Muscle layer of duodenum (tissue), 2 donors: Measurements from ENCODE around the gene PDCD1.
A peak's percentile ranks its signal among the peaks of the same experiment; 100 is the strongest.
"Not testable (repeated sequence)": the region's sequence is repeated elsewhere in the genome, so short reads cannot be mapped to it uniquely, and the experiment has no call there.

Experiments
- H3K27ac ChIP-seq: one replicate; pipeline ENCODE4 v1.7.0; 2013; ENCODE audit warnings: mild to moderate bottlenecking, low read length
- H3K27me3 ChIP-seq: one replicate; pipeline ENCODE4 v1.7.0; 2013; ENCODE audit warnings: low read depth, mild to moderate bottlenecking, control low read depth, low read length
- H3K36me3 ChIP-seq, 2 donors: one replicate each; pipeline ENCODE4 v1.7.0; 2013; ENCODE audit warnings: low read length in 2 of 2, control low read depth in 1 of 2, mild to moderate bottlenecking in 1 of 2; ENCODE audit not compliant: insufficient read depth in 2 of 2, control insufficient read depth in 1 of 2
- H3K4me1 ChIP-seq, 2 donors: one replicate each; pipeline ENCODE4 v1.7.0; 2013; ENCODE audit warnings: low read length in 2 of 2, mild to moderate bottlenecking in 2 of 2, control low read depth in 1 of 2, moderate library complexity in 1 of 2; ENCODE audit not compliant: insufficient read depth in 2 of 2, control insufficient read depth in 1 of 2
- H3K4me3 ChIP-seq, 2 donors: one replicate each; pipeline ENCODE4 v1.7.0; 2013; ENCODE audit warnings: low read length in 2 of 2, low read depth in 1 of 2, mild to moderate bottlenecking in 1 of 2
- H3K9me3 ChIP-seq, 2 donors: one replicate each; pipeline ENCODE4 v1.7.0; 2013; ENCODE audit warnings: low read length in 2 of 2, control low read depth in 1 of 2, mild to moderate bottlenecking in 1 of 2; ENCODE audit not compliant: control insufficient read depth in 1 of 2
- donor health status: healthy.

Gene PDCD1

GRCh38 chr2:241885291-241885945, 26.7 kb upstream of the PDCD1 start:
- no peak overlapping the region for H3K4me3 ChIP-seq
- H3K4me1 ChIP-seq = peaks cover 0 to 16% of the 10 kb centered on the region in 2 donors
- H3K27ac ChIP-seq = no peak overlapping the region
- no peaks in the 10 kb centered on the region for H3K27me3 ChIP-seq
- peaks cover 0 to 5% of the 10 kb centered on the region in 2 donors for H3K36me3 ChIP-seq
- H3K9me3 ChIP-seq = peaks cover 0 to 8% of the 10 kb centered on the region in 2 donors

DNA sequence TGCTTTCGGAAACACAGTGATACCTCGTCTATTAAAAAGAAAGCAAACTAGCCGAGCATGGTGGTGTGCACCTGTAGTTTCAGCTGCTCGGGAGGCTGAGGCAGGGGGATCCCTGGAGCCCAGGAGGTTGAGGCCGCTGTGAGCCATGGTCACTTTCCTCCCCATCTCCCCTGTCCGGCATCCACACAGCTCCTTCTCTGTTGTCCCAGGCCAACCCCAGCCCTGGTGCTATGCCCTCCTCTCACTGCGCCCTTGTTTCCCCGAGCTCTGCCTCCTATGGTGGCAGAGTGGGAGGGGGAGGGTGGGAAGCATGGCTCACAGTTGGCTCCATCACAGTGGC, 26.2 kb upstream of the PDCD1 start:
- H3K9me3 ChIP-seq = peaks cover 0 to 8% of the 10 kb centered on the region in 2 donors
- no peak overlapping the region for H3K27ac ChIP-seq
- H3K4me3 ChIP-seq = no peak overlapping the region
- H3K36me3 ChIP-seq = peaks cover 0 to 5% of the 10 kb centered on the region in 2 donors
- no peaks in the 10 kb centered on the region for H3K27me3 ChIP-seq
- peaks cover 0 to 16% of the 10 kb centered on the region in 2 donors for H3K4me1 ChIP-seq

DNA sequence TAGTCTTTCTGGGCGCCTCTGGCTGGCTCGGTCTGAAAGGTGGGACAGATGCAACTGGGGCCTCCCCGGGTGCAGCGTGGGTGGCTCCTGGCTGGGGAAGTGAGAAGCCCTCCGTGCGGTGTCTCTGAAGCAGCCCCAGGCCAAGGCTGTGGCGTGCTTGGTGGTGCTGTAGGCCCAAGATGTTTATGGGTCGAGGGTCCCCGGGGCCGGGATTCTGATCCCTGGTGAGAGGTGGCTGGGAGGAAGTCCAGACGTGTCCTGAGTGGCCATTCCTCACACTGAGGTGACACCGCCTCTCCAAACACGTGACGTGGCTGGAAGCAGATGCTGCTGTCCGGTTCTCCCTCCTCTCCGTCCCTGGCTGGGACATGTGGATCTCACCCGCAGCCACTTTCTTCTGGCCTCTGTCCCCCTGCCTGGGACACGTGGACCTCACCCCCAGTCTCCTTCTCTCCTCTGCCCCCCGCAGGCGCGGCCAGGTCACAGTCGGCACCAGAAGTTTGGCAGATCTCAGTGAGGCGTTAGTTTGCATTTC, 23.5 kb upstream of the PDCD1 start:
- Histone ChIP-seq H3K27ac (no peak overlapping the region), H3K9me3 (peaks cover 0 to 4% of the 10 kb centered on the region in 2 donors), H3K27me3 (no peaks in the 10 kb centered on the region), H3K4me1 (peaks cover 0 to 16% of the 10 kb centered on the region in 2 donors), H3K4me3 (peak overlapping the region; percentile 21 to 81), H3K36me3 (peaks cover 0 to 4% of the 10 kb centered on the region in 2 donors)

- Histone ChIP-seq H3K36me3 (no peaks in the 10 kb centered on the region), H3K9me3 (no peaks in the 10 kb centered on the region), H3K27ac (no peak overlapping the region), H3K27me3 (no peaks in the 10 kb centered on the region), H3K4me3 (peak overlapping the region; percentile 61 to 81), H3K4me1 (peaks cover 0 to 16% of the 10 kb centered on the region in 2 donors)
These were observed 21.8 kb upstream of the PDCD1 start for GRCh38 chr2:241880311-241881073.

- H3K27ac ChIP-seq = no peak overlapping the region
- no peaks in the 10 kb centered on the region for H3K27me3 ChIP-seq
- H3K4me3 ChIP-seq = no peak overlapping the region
- no peaks in the 10 kb centered on the region for H3K9me3 ChIP-seq
- peaks cover 0 to 16% of the 10 kb centered on the region in 2 donors for H3K4me1 ChIP-seq
- H3K36me3 ChIP-seq = no peaks in the 10 kb centered on the region
These were observed 20.6 kb upstream of the PDCD1 start for GRCh38 chr2:241879326-241879725.

- Histone ChIP-seq H3K4me1 (peaks cover 0 to 16% of the 10 kb centered on the region in 2 donors), H3K9me3 (no peaks in the 10 kb centered on the region), H3K36me3 (no peaks in the 10 kb centered on the region), H3K4me3 (no peak overlapping the region), H3K27ac (no peak overlapping the region), H3K27me3 (no peaks in the 10 kb centered on the region)
These were observed 19.6 kb upstream of the PDCD1 start for GRCh38 chr2:241877989-241878970.

DNA sequence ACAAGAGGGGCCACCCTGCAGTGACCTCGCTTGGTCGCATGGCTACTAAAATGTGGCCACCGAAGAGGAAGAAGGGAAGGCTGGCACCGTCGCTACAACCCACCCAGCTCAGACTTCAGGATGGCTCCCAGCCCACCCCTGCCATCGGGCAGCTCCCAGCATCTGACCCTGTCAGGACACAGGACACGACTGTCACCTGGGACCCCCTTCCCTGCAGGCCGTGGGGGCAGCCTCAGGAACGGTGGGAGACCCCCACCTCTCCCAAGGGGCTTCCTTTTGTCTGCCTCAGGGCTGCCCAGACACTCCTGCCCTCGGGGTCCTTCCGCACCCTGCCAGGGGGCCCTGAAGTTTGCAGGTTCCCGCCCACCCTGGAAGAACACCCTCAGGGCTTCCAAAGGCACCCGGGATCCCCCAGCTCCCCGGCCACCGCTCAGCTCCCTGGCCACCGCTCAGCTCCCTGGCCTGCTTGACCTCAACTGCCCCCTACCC, 18.5 kb upstream of the PDCD1 start:
- Histone ChIP-seq H3K27me3 (no peaks in the 10 kb centered on the region), H3K4me3 (no peak overlapping the region), H3K9me3 (no peaks in the 10 kb centered on the region), H3K27ac (no peak overlapping the region), H3K36me3 (no peaks in the 10 kb centered on the region), H3K4me1 (peaks cover 0 to 8% of the 10 kb centered on the region in 2 donors)

DNA sequence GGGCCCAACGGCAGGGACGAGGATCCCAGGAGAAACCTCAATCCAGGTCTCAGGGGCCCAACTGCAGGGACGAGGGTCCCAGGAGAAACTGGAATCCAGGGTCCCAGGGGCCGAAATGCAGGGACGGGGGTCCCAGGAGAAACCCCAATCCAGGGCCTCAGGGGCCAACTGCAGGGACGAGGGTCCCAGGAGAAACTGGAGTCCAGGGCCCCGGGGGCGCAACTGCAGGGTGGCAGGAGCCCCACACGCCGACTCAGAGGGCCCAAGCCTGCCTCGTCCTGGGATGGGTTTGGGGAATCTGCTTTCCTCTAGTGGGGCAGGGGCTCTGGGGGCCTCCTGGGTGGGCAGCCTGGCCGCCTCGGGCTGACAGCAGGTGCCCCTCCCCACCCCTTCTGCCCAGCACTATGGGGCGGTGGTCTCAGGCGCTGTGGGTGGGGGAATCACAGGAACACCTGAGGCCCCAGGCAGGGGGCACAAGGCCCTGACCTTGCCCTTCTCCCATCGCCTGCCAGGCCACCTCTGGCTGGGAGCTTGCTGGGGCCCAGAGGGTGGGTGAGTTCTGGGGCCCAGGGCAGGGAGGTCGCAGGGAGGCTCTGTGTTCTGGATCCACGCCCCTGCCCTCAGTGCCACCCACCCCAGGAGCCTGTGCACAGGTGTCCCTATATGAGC, 18.0 kb upstream of the PDCD1 start:
- no peaks in the 10 kb centered on the region for H3K27me3 ChIP-seq
- H3K27ac ChIP-seq = no peak overlapping the region
- H3K36me3 ChIP-seq = no peaks in the 10 kb centered on the region
- peaks cover 0 to 2% of the 10 kb centered on the region in 2 donors for H3K4me1 ChIP-seq
- H3K4me3 ChIP-seq = no peak overlapping the region
- no peaks in the 10 kb centered on the region for H3K9me3 ChIP-seq

DNA sequence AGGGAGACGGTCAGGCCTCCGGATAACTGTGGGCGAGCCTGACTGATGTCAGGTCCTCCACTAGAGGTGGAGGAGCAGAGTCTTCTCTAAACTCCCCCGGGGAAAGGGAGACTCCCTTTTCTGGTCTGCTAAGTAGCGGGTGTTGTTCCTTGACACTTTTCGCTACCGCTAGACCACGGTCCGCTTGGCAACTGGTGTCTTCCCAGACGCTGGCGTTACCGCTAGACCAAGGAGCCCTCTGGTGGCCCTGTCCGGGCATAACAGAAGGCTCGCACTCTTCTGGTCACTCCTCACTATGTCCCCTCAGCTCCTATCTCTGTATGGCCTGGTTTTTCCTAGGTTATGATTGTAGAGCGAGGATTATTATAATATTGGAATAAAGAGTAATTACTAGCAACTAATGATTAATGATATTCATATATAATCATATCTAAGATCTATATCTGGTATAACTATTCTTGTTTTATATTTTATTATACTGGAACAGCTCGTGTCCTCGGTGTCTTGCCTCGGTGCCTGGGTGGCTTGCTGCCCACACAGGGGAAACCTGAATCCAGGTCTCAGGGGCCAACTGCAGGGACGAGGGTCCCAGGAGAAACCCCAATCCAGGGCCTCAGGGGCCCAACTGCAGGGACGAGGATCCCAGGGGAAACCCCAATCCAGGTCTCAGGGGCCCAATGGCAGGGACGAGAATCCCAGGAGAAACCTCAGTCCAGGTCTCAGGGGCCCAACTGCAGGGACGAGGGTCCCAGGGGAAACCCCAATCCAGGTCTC, 17.2 kb upstream of the PDCD1 start:
- H3K4me1 ChIP-seq, H3K36me3 ChIP-seq, H3K9me3 ChIP-seq, H3K27ac ChIP-seq, H3K27me3 ChIP-seq, H3K4me3 ChIP-seq: not testable (repeated sequence)

DNA sequence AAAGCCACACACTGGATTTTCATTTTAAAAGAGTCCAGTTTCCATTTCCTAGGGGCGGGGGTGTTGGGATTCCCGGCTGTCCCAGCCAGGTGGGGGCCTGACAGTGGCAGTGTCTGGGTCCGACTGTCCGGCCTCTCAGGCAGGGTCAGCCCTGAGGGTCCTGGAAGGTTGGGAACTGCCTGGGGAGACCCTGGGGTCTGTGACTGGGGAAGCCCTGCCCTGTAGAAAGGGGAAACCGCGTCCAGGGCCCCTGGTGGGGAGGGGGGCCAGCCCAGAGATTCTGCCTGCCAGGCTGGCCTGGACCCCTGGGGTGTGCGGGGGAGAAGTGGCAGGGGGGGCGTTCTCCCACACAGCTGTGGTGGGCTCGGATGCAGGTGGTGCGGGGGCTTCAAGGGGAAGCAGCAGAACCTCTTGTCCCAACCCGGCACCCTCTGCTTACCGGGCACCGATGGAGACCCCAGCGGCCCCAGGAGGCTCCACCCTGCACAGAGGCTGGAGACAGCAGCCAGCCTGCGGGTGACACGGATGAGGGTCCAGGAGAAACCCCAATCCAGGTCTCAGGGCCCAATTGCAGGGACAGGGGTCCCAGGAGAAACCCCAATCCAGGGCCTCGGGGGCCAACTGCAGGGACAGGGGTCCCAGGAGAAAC, 15.7 kb upstream of the PDCD1 start:
- no peaks in the 10 kb centered on the region for H3K36me3 ChIP-seq
- H3K27me3 ChIP-seq = no peaks in the 10 kb centered on the region
- no peak overlapping the region for H3K4me3 ChIP-seq
- no peak overlapping the region for H3K27ac ChIP-seq
- H3K9me3 ChIP-seq = no peaks in the 10 kb centered on the region
- no peaks in the 10 kb centered on the region for H3K4me1 ChIP-seq
